SK-N-SH treated with all-trans-retinoic acid at 6 μM for 48 hours (cell line): ENCODE results near the gene LAMA2.

Experiments used
- ARNTL ChIP-seq: fragments of 450-650 bp; formaldehyde crosslinking; IDR thresholded peaks from 2 replicates; pipeline ENCODE4 v1.5.0; 2020; ENCODE audit warnings: low read depth, mild to moderate bottlenecking, moderate library complexity, borderline replicate concordance
- BACH2 ChIP-seq: fragments of 250-450 bp; sonication (Bioruptor Pico); IDR thresholded peaks from 2 replicates; pipeline ENCODE4 v1.9.0; 2021; ENCODE audit warnings: mild to moderate bottlenecking, borderline replicate concordance
- CSDC2 ChIP-seq: fragments of 250-450 bp; sonication (Bioruptor Pico); IDR thresholded peaks from 2 replicates; pipeline ENCODE4 v1.5.0; 2020; ENCODE audit warnings: mild to moderate bottlenecking, moderate library complexity
- ESRRG ChIP-seq: fragments of 250-450 bp; sonication (Bioruptor Pico); IDR thresholded peaks from 2 replicates; pipeline ENCODE4 v1.6.1; 2021; ENCODE audit warnings: mild to moderate bottlenecking
- ISL1 ChIP-seq: fragments of 250-450 bp; sonication (Bioruptor Pico); IDR thresholded peaks from 2 replicates; pipeline ENCODE4 v2.1.2; 2022; ENCODE audit warnings: mild to moderate bottlenecking, moderate library complexity
- TOX ChIP-seq: fragments of 250-450 bp; sonication (Bioruptor Pico); IDR thresholded peaks from 2 replicates; pipeline ENCODE4 v1.8.0; 2021; ENCODE audit warnings: mild to moderate bottlenecking, moderate library complexity, borderline replicate concordance
- ZFP3 ChIP-seq: fragments of 250-450 bp; sonication (Bioruptor Pico); IDR thresholded peaks from 2 replicates; pipeline ENCODE4 v1.5.0; 2020; ENCODE audit warnings: mild to moderate bottlenecking, moderate library complexity
- ZNF565 ChIP-seq: fragments of 450-650 bp; formaldehyde crosslinking; conservative IDR thresholded peaks from 2 replicates; pipeline ENCODE4 v1.5.0; 2020; ENCODE audit warnings: low read depth, mild to moderate bottlenecking, moderate library complexity
- TF ChIP-seq, protein P1 (sequence below): fragments of 250-450 bp; sonication (Bioruptor Pico); IDR thresholded peaks from 2 replicates; pipeline ENCODE4 v1.5.0; 2020; ENCODE audit warnings: mild to moderate bottlenecking, moderate library complexity
- TF ChIP-seq, protein P2 (sequence below): fragments of 250-450 bp; sonication (Bioruptor Pico); IDR thresholded peaks from 2 replicates; pipeline ENCODE4 v1.5.1; 2020; ENCODE audit warnings: low read depth, mild to moderate bottlenecking, moderate library complexity

DNA sequence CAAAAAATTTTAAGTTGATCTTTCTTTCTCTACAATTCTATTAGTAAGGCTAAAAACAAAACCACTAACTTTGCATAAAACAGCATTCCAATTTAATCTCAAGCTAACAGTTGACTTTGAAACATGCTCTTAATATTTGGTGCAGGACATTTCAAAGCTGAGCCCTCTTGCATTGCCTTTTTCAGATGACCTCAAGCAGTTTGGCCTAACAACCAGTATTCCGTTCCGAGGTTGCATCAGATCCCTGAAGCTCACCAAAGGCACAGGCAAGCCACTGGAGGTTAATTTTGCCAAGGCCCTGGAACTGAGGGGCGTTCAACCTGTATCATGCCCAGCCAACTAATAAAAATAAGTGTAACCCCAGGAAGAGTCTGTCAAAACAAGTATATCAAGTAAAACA is 633.1 kb downstream of the LAMA2 start:
- TF ChIP-seq ZNF565 (CRISPR knock-in tag) (no peak), CSDC2 (CRISPR knock-in tag) (no peak), TOX (CRISPR knock-in tag) (no peak), BACH2 (CRISPR knock-in tag) (no peak), ESRRG (CRISPR knock-in tag) (no peak), ZFP3 (CRISPR knock-in tag) (no peak), ARNTL (no peak), ISL1 (CRISPR knock-in tag) (no peak)
- TF ChIP-seq, protein P1, sequence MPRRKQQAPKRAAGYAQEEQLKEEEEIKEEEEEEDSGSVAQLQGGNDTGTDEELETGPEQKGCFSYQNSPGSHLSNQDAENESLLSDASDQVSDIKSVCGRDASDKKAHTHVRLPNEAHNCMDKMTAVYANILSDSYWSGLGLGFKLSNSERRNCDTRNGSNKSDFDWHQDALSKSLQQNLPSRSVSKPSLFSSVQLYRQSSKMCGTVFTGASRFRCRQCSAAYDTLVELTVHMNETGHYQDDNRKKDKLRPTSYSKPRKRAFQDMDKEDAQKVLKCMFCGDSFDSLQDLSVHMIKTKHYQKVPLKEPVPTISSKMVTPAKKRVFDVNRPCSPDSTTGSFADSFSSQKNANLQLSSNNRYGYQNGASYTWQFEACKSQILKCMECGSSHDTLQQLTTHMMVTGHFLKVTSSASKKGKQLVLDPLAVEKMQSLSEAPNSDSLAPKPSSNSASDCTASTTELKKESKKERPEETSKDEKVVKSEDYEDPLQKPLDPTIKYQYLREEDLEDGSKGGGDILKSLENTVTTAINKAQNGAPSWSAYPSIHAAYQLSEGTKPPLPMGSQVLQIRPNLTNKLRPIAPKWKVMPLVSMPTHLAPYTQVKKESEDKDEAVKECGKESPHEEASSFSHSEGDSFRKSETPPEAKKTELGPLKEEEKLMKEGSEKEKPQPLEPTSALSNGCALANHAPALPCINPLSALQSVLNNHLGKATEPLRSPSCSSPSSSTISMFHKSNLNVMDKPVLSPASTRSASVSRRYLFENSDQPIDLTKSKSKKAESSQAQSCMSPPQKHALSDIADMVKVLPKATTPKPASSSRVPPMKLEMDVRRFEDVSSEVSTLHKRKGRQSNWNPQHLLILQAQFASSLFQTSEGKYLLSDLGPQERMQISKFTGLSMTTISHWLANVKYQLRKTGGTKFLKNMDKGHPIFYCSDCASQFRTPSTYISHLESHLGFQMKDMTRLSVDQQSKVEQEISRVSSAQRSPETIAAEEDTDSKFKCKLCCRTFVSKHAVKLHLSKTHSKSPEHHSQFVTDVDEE (CRISPR knock-in tag), result no peak
- TF ChIP-seq, protein P2, sequence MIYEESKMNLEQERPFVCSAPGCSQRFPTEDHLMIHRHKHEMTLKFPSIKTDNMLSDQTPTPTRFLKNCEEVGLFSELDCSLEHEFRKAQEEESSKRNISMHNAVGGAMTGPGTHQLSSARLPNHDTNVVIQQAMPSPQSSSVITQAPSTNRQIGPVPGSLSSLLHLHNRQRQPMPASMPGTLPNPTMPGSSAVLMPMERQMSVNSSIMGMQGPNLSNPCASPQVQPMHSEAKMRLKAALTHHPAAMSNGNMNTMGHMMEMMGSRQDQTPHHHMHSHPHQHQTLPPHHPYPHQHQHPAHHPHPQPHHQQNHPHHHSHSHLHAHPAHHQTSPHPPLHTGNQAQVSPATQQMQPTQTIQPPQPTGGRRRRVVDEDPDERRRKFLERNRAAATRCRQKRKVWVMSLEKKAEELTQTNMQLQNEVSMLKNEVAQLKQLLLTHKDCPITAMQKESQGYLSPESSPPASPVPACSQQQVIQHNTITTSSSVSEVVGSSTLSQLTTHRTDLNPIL (CRISPR knock-in tag), result no peak
